Stimulated activated CD8-positive, alpha-beta memory T cell treated with anti-CD3 and anti-CD28 coated beads, Interleukin-15, amount 100 ng/mL, for 24 hours (primary cell): ENCODE data around the gene ADAT3.
"Not testable (repeated sequence)": the region's sequence is repeated elsewhere in the genome, so short reads cannot be mapped to it uniquely, and the experiment has no call there.

ENCODE experiments used
- DNase-seq: peaks from one replicate; pipeline ENCODE4 v3.0.0-alpha.2; 2020; ENCODE audit warnings: low read depth

Gene ADAT3

DNA sequence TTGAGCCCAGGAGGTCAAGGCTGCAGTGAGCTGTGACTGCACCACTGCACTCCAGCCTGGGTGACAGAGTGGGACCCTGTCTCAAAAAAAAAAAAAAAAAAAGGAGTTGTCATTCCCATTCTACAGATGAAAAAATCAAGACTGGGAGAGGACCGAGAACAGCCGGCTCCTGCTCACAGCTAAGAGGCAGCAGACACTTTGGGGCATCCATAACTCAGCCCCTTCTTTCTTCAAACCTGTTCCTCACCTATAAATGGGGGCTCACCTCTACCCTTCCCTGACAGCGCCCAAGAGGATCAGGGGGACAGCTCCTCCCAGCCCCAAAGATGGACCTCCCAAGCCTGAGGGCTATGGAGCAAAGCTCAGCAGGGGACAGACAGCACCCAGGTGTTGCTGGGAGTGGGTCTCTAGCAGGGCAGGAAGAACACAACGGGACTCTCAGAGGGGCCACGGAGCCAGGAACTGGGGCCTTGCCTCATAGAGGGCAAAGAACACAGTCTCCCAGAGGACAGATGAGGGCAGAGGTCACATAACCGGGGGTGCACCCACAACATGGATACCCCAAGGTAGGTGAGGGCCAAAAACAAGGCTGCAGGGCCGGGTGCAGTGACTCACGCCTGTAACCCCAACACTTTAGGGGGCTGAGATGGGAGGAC is 38.4 kb upstream of the ADAT3 start:
- DNase-seq: no peak

DNA sequence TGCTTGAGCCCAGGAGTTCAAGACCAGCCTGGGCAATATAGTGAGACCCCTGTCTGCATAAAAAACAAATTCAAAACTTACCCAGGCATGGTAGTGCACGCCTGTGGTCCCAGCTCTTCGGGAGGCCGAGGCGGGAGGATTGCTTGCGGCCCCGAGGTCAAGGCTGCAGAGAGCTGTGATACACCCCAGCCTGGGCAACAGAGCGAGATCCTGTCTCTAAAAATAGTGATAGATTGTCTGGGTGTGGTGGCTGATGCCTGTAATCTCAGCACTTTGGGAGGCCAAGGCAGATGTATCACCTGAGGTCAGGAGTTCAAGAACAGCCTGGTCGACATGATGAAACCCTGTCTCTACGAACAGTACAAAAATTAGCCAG is 37.9 kb upstream of the ADAT3 start:
- DNase-seq: no peak

DNA sequence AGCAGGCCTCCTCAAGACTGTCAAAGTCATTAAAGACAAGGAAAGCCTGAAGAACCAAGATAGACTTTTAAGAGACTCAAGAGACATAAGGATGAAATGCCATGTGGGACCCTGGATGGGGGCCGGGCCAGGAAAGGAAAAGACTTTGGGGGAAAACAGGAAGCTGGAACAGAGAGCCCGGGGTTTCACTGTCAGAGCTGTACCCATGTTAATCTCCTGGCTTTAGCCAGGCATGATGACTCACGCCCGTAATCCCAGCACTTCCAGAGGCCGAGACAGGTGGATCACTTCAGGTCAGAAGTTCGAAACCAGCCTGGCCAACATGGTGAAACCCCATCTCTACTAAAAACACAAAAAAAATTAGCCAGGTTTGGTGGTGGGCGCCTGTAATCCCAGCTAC is 36.2 kb upstream of the ADAT3 start:
- DNase-seq: no peak

DNA sequence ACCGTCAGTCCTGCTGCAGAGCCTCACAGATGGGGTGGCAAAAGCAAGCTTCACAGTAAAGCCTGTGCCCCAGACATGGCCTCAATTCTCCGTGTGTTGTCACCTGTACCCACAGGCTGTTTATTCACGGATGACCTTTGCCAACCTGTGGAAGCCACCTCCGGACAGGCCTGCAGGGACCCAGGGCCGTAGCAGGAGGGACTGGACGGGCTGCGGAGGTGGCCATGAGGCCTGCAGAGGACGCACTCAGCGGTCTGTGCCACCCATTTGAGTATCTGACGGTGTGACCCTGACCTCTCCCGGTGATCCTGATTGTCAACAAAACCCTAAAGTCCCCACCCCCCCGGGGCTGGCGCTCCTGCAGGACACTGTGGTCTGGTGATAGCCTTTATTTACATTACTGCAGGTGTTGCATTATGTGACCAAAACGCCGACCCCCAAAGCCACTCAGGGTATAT is 34.0 kb upstream of the ADAT3 start:
- no peak for DNase-seq

DNA sequence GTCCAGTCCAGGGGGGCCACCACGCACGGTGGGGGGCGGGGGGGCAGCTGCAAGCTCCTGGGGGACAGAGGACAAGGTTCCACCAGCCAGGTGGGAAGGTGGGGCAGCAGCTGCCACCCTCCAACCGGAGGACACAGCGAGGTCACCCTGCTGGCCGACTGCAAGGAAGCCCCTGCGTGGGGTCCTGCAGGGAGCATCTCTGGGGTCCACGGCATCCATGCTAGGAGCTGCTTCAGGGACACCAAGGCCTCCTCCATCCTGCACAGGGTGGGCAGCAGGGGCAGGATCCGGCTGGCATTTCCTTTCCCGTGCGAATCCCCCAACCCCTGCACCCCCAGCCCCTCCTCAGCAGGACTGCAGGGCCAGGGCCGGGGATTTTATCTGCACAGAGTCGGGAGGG is 33.6 kb upstream of the ADAT3 start:
- no peak for DNase-seq

DNA sequence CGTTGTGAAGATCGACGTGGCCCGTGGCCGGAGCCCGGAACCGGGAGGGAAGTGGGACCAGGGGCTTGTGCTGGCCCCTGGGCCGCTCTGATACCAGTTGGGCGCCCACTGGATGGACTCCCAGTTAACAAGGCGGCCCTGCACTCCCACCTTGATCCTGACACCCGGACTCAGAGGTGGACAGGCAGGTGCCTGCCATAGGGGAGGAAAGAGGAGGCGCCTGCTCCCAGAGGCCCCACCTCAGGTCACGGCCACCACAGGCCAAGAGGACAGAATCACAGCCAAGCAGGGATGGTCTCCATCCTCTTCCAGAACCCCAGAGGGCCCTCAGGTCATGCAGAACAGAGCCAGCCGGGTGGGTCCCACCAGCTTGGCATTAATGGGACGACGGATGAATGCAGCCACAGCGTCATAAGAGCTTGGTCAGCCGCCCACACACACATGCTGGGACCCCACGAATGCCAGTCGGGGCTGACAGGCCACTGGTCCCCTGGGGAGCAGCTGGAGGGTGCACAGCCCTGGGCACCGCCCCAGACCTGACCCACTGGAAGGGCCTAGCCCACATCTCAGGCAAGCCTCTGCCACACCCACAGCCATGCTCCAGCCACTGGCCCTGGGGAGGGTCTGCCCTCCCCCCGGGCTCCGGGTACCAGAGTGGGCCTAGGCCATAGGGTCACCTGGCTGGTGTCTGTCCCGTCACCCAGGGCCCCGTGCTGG is 32.2 kb upstream of the ADAT3 start:
- DNase-seq: no peak

DNA sequence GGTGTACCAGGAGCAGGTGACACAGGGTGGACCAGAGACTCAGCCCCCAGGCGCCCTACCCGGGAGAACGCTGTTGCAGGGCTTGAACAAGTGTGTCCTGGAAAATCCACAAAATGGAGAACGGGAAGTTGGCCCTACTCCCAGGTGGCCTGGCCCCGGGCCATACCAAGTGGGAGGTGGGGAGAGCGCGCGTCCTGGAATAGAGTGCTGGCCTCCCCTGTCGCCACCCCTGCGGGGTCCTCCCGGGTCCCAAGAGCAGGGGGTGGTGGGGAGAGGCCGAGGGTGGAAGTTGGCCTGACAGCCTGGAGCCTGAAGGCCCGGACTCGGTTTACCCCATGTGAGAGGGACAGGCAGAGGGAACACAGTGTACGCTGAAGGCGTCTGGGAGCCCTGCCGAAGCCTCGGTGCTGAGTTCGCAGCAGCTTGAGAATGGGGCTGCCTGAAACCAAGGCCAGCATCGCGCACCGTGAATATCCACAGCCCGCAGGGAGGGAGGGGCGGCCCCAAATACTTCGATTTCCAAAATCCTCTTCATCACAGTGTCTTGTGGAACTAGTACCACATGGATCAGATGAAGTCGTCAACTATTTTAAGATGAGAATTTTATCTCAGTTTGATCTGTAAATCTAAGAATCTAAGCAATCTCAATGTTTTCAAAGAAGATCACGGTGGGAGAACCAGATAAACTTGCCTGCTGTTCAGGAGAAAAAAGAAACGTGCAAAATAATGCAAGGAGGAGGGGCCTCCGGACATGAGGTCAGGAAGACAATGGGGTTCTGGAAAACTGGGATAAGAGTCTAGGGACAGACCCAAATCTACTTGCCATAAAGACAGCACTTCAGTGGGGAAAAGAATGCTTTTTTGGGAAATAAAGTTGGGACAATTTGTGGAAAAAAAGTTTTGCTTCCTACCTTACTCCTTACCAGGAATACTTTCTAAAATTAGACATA is 31.4 kb upstream of the ADAT3 start:
- no peak for DNase-seq

DNA sequence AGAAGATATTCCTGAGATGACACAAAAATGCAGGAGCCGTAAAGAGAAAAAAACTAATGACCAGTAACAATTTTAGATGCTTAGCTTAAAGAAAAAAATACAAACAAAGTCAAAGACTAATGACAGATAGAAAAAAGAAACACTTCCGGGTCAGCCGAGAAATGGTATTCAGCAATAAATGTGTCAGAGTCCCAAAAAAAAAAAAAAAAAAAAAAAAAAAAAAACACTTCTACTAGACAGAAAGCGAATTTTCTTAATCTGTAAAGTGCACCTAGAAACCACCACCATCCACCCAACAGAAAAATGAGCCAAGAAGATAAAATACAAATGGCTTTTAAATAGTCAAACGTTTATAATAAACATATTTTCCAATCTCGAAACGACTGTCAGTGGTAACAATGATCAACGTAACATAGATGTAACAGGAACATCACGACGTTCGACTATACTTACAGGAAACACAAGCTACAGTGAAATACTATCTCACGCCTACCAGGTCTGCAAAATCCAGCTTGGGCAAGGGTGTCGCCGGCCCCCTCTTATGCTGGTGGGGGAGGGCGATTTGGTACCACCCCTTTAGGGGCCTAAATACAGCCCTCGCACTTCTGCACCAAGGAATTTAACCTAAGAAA is 30.5 kb upstream of the ADAT3 start:
- no peak for DNase-seq

DNA sequence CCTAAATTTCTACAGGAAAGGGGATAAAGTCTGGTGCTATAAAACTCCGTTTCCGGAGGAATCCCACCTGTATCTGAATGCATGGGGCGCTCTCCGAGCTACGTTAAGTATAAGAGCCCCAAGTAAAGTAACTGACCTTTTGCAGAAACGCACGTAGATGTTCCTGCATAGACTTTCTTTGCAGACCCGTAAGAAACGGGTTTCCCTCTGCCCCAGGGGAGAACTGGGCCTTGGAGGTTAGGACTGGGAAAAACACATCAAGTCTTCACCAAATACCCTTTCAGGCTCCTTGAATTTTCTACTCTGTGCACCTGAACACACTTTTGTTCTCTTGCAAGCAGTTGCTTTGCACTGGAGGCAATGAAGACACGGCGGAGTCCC is 29.9 kb upstream of the ADAT3 start:
- not testable (repeated sequence) for DNase-seq

DNA sequence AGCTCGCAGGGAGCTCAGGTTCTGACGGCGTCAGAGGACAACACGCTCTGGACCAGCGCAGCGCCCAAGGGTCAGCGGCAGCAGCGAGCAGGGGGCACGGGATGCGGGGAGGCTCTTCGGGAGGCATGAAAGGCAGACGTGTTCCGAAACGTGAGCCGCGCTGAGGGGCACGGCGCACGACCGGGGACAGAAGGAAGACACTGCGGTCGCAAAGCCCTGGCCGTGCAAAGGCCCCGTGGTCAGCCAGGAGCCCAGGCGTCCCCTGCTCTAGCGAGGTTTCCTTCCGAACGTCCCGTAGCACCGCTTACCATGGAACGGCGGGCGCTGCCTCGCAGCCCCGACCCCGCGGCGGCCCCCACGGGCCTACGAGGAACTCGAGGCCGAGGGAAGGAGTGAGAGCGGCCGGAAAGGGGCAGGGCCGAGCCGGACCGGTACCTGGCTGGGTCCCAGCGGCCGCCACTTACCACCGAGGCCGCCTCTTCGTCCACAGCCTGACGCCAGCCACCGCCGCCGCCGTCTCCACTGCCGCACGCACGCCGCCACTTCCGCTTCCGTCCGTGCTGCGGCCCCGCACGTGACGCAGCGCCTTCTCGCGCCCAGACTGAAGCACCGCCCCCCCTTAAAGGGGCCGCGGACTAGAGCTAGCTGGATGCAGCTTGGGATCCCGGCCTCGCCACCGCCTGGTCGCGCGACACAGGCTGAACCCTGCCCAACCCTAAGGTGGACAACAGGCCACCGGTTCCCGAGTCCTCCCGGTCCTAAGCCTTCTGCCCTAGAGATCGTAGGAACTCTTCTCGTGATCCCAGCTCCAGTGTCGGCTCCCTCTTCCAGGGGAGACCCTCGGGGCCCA is 29.3 kb upstream of the ADAT3 start:
- DNase-seq: peak; percentile 75

DNA sequence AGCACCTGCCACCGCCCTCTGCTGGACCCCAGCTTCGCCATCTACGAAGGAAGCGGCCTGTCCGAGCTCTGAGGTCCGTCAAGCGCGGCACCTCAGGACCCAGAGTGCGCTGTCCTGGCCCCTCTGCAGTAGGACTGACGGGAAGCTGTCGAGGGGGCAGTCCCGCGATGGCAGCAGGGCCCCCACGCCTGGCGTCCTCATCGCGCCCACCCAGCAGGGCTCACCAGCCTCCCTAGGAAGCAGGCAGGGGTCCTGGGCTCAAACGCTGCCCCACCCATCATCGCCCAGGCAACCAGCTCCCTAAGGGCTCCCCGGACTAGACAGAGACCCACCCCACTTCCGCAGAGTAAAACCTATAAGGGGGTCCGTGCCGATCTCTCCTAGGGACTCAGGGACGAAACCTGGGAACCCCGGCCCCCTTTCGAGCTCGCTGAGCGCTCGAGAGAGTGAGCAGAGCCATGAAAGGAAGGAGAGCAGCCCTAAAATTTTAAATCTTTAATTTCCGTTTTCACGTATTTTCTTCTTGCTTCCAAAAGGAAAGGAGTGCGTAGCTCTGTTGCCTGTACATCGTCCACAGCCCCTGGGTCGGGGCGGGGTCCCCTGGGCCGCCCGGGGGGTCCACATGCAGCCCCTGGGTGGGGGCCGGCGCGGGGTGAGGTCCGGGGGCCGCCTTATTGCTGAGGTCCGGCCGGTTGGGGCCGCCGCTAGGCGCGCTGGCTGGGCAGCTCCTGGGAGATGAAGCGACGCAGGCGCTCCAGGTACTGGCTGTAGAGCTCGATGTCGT is 28.5 kb upstream of the ADAT3 start:
- DNase-seq: not testable (repeated sequence)

DNA sequence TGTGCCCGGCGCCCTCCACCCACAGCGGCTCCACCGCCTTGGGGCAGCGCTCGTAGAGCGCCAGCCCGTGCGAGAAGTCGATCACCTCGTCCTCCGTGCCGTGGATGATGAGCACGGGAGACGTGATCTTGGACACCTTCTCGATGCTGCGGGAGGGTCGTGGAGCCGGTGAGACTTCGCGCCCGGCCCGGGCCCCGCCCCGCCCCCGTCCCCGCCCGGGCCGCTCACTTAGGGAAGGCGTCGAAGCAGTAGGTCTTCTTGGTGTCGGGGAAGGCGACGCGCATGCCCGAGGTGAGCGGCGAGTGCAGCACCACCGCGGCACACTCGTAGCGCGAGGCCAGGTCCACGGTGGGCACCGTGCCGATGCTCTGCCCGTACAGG is 27.9 kb upstream of the ADAT3 start:
- not testable (repeated sequence) for DNase-seq

DNA sequence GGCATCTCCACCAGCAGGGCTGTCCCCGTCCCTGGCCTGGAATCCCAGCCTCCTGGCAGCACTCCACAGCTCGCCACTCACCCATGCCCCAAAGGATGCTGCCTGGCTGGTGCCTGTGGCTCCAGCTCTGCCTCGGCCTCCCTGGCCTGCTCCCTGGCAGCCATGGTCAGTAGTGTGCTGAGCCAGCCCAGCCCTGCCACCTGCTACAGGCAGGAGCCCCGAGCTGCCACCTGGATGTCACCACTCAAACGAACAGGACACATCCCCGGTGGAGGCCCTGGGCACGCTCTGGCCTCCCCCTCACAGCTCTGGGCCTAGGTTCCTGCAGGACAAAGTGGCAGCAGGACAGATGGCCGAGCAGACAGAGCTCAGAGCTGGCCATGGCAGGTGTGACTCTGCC is 26.6 kb upstream of the ADAT3 start:
- DNase-seq: not testable (repeated sequence)

DNA sequence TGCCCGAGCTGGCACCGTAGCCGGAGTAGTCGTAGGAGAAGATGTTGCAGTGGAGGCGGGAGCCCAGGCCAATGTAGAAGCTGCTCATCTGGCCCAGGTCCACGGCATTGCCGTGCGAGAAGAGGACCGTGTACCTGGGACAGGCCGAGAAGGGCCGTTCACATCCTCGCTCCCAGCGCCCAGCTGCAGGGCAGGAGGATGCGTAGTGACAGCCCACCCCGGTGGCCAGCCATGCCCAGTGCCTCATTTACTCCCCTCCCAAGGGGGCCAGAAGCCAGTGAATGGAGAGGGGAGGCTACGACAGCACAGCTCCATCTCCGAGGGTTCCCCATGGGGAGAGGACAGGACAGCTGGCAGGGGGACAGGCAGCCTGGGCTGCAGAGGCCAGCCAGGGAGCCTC is 25.2 kb upstream of the ADAT3 start:
- not testable (repeated sequence) for DNase-seq

DNA sequence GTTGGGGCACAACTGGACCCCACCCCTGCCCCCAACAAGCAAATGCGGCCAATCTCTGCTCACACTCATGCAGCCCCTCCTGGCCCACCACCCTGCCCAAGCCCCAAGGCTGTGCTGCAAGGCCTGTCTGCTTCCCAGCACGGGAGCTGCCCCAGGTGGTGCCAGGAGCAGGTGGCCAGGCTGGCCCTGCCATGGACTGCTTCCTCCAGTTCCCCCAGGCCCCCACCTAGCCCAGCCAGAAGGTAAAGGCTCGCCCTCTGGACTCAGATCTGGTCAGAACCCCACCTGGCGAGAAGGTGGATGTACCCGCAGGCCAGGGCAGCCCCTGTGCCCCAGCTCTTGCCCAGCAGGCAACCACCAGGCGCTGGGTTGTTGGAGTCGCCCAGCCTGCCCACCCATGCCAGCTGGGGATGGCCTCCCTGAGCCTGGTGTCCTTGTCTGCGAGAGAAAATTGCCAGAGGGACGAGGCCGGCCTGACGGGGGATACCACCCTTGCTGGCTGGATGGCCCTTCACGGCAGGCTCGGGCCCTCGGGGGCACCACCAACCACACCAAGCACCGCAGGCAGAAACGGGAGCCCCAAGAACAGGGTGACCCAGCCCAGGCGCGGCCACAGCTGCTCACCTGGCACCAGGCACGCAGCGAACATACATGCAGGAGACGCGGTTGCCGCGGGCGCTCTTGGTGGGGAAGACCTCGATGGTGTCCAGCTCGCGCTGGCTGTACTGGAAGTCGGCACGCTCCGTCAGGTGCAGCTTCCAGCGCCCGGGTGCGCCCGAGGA is 24.4 kb upstream of the ADAT3 start:
- no peak for DNase-seq

DNA sequence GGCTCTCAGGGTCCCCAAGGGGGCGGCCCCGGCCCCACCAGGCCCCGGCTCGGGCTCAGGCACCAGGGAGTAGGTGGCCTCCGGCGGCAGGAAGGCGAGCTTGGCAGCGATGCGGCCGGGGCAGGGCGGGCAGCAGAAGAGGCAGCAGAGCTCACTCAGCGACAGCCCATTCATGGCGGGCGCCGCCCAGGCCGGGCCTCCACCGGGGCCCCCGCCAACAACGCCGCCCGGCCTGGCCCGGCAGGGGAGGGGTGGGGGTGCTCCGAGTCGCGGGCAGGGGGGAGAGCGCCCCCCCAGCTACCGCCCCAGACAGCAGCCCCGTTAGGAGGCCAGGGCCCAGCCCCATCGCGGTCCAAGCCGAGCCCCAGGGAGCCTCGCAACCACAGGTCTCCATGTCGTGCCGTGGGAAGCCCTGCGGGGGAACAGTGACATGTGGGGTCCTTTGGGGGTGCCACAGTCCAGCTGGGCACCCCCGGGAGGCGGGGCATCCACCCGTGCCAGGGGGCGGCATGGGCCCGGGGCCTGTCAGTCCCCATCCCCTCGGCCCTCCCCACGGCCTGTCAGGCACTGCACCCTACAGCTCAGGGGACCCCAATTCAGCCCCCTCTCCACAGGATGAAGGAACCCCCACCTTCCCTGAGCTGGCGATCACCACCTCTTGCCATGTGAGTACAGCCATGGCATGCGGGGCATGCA is 23.7 kb upstream of the ADAT3 start:
- DNase-seq: not testable (repeated sequence)

DNA sequence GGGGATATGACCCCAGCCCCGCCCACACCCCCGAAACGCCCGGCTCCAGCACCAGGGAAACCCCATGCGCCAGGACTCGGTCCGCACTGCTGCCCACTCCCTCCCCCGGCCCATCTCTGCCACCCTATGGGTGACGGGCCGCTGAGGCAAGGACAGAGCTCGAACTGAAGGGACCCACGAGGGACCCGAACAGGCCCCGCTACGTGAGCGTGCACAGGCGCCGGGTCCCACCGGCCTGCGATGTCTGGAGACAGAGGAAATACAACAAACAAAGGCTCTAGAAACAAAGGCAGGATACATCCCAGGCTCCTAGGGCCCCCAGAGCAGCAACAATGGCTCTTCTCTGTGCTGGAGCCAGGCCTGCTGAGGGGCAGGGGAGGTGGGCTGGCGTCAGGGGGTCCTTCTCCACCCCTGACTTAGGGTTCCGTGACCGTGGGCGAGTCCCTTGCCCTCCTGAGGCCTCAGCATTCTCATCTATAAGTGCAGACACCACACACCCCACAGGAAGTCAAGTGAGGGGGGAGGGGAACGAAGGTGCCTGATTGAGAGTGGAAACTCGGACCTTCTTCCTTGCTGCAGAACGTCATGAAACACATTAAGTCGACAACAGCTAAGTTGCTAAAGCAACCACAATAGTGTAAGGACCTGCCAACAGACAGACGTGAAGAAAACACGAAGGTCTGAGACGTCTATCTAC is 23.0 kb upstream of the ADAT3 start:
- DNase-seq: no peak
